Endothelial cell of umbilical vein (primary cell): Measurements from ENCODE around the gene ASPSCR1. TPM values are rescaled to one million over a fixed set of nuclear protein-coding genes. Genes with fewer than 3 reads are reported as not detected.

Experiments used
- BruUV-seq: library from RNA; stranded (reverse); fragments of 400-500 nt; replicated peaks from 2 replicates; lab custom pipeline; 2021; lab: Mats Ljungman, UMichigan
- CTCF ChIA-PET: fragments of 300-600, 350-600 bp; sonication (Branson Sonifier 250); formaldehyde crosslinking; loops from one replicate; lab custom pipeline; 2021; ENCODE audit warnings: antibody characterized with exemption, inconsistent platforms; lab: Charles Lee
- POLR2A ChIA-PET: fragments of 300-600, 350-600 bp; sonication (Branson Sonifier 250); formaldehyde crosslinking; loops from one replicate; lab custom pipeline; 2021; ENCODE audit warnings: antibody characterized with exemption, inconsistent platforms; lab: Charles Lee
- DNase-seq: peaks from one replicate; pipeline ENCODE4 v3.0.0-alpha.2; 2011; ENCODE audit warnings: low read depth, low spot score
- FAIRE-seq: peaks from 2 replicates; lab custom pipeline; 2011; peaks lifted over from hg19 to GRCh38; lab: Jason Lieb, UNC
- H2AFZ ChIP-seq: 2 replicates; pipeline ENCODE4 v1.6.0; 2012; ENCODE audit warnings: low read depth, low read length, control low read depth, inconsistent platforms
- H3K27ac ChIP-seq: 2 replicates; pipeline ENCODE4 v1.5.1; 2011; ENCODE audit warnings: low read depth, mild to moderate bottlenecking, control low read depth, low read length, moderate library complexity; ENCODE audit not compliant: insufficient read depth
- H3K27me3 ChIP-seq, 2 experiments: 2 replicates each; pipeline versions ENCODE4 v1.6.0 to v1.6.1; 2011; ENCODE audit warnings: low read length in 2 of 2, mixed read lengths in 1 of 2; ENCODE audit not compliant: control insufficient read depth in 2 of 2, insufficient read depth in 2 of 2
- H3K36me3 ChIP-seq, 2 experiments: 2 replicates in 1 of 2; 3 replicates in 1 of 2; pipeline ENCODE4 v1.5.1; 2011; ENCODE audit warnings: low read length in 2 of 2, mild to moderate bottlenecking in 1 of 2, moderate library complexity in 1 of 2; ENCODE audit not compliant: control insufficient read depth in 2 of 2, insufficient read depth in 2 of 2; ENCODE audit errors: extremely low read depth in 1 of 2
- H3K4me1 ChIP-seq: 3 replicates; pipeline ENCODE4 v1.5.1; 2011; ENCODE audit warnings: mild to moderate bottlenecking, low read length; ENCODE audit not compliant: control insufficient read depth, insufficient read depth; ENCODE audit errors: extremely low read depth
- H3K4me2 ChIP-seq: 2 replicates; pipeline ENCODE4 v1.6.1; 2011; ENCODE audit warnings: low read length, control low read depth, mixed read lengths; ENCODE audit not compliant: insufficient read depth
- H3K4me3 ChIP-seq, 3 experiments: fragments of 200-600 bp in 1 of 3; sonication (generic), shearing (Covaris generic) in 1 of 3; replicated peaks in 1 of 3; 2 replicates each; pipeline ENCODE4 v1.5.1; 2011 to 2016; ENCODE audit warnings: control low read depth in 3 of 3, low read length in 3 of 3, mild to moderate bottlenecking in 2 of 3, inconsistent platforms in 1 of 3, low read depth in 1 of 3, moderate library complexity in 1 of 3; ENCODE audit not compliant: insufficient read depth in 1 of 3
- H3K79me2 ChIP-seq: 2 replicates; pipeline ENCODE4 v1.6.0; 2012; ENCODE audit warnings: low read length, inconsistent platforms; ENCODE audit not compliant: control insufficient read depth, insufficient read depth
- H3K9ac ChIP-seq: replicated peaks from 2 replicates; pipeline ENCODE3; 2011; ENCODE audit warnings: low read length, control low read depth; ENCODE audit not compliant: insufficient read depth; ENCODE audit errors: extremely low read depth
- H3K9me1 ChIP-seq: replicated peaks from 3 replicates; pipeline ENCODE4 v1.6.0; 2011; ENCODE audit warnings: mild to moderate bottlenecking, low read length; ENCODE audit not compliant: control insufficient read depth, insufficient read depth; ENCODE audit errors: extremely low read depth
- H3K9me3 ChIP-seq: replicated peaks from 2 replicates; pipeline ENCODE4 v1.5.1; 2012; ENCODE audit warnings: low read length, inconsistent platforms; ENCODE audit not compliant: control insufficient read depth, insufficient read depth
- H4K20me1 ChIP-seq: replicated peaks from 2 replicates; pipeline ENCODE3; 2011; ENCODE audit warnings: mild to moderate bottlenecking, low read length; ENCODE audit not compliant: control insufficient read depth, insufficient read depth; ENCODE audit errors: extremely low read depth
- CTCF ChIP-seq, 2 donors: IDR thresholded peaks; 1 replicate in 1 of 2; 2 replicates in 1 of 2; pipeline ENCODE4 v1.5.1; 2011; ENCODE audit warnings: low read length in 2 of 2, mild to moderate bottlenecking in 2 of 2, moderate library complexity in 2 of 2, control low read depth in 1 of 2, inconsistent platforms in 1 of 2, low read depth in 1 of 2; ENCODE audit not compliant: insufficient read depth in 1 of 2; ENCODE audit errors: extremely low read depth in 1 of 2
- EZH2 ChIP-seq: IDR thresholded peaks from 2 replicates; pipeline ENCODE4 v1.6.1; 2012; ENCODE audit warnings: borderline replicate concordance, low read depth, mild to moderate bottlenecking, moderate library complexity, low read length, inconsistent platforms; ENCODE audit not compliant: severe bottlenecking
- FOS ChIP-seq: IDR thresholded peaks from 2 replicates; pipeline ENCODE4 v1.6.1; 2011; ENCODE audit warnings: mild to moderate bottlenecking, low read length, moderate library complexity, borderline replicate concordance; ENCODE audit not compliant: insufficient read depth
- GATA2 ChIP-seq: IDR thresholded peaks from 2 replicates; pipeline ENCODE4 v1.7.0; 2011; ENCODE audit warnings: low read depth, mild to moderate bottlenecking, moderate library complexity, mixed read lengths, low read length; ENCODE audit not compliant: insufficient read length, insufficient read depth
- JUN ChIP-seq: IDR thresholded peaks from 2 replicates; pipeline ENCODE4 v1.6.1; 2011; ENCODE audit warnings: borderline replicate concordance, low read depth; ENCODE audit not compliant: insufficient read length, insufficient read depth
- MAX ChIP-seq: IDR thresholded peaks from 2 replicates; pipeline ENCODE4 v1.6.1; 2011; ENCODE audit not compliant: insufficient read depth, insufficient read length
- MYC ChIP-seq: IDR thresholded peaks from one replicate; pipeline ENCODE4 v1.6.1; 2011; ENCODE audit warnings: mild to moderate bottlenecking, low read depth, low read length
- POLR2A ChIP-seq: IDR thresholded peaks from 2 replicates; pipeline ENCODE4 v1.6.1; 2012; ENCODE audit warnings: low read depth, mild to moderate bottlenecking, control low read depth, low read length
- POLR2AphosphoS5 ChIP-seq: IDR thresholded peaks from 2 replicates; pipeline ENCODE4 v1.6.1; 2012; ENCODE audit warnings: low read depth, mild to moderate bottlenecking, control low read depth, low read length, moderate library complexity; ENCODE audit not compliant: insufficient read depth
- dilution Hi-C: fragments of 300-500 bp; cut with MboI; formaldehyde crosslinking; loops from one replicate; pipeline ENCODE4 v1.15.0; 2019; ENCODE audit warnings: low sequenced_read_pairs; ENCODE audit not compliant: extremely low pct_ligation_motif_present
- intact Hi-C: fragments of 100-400 bp; cut with micrococcal nuclease; formaldehyde crosslinking; loops from one replicate; pipeline ENCODE4 v1.10.0; 2022
- polyA plus RNA-seq, 4 experiments: library from polyadenylated mRNA; depleted of rRNA in 3 of 4; stranded (reverse) in 3 of 4; unstranded in 1 of 4; fragments of >200 nt; gene quantifications; 2 replicates each; pipeline versions ENCODE4 v1.2.1 to v1.2.3, GENCODE V29; 2011 to 2012; ENCODE audit warnings: missing spikeins in 1 of 4
- total RNA-seq: library from RNA; stranded (reverse); gene quantifications from 2 replicates; pipeline ENCODE4 v1.2.3, GENCODE V29; 2021

Gene ASPSCR1
- total and polyA plus RNA-seq, 2 donors (not counting 3 experiments of a cell fraction or from before 2014, with no cell fraction given): 24.8 to 36.5 TPM

DNA sequence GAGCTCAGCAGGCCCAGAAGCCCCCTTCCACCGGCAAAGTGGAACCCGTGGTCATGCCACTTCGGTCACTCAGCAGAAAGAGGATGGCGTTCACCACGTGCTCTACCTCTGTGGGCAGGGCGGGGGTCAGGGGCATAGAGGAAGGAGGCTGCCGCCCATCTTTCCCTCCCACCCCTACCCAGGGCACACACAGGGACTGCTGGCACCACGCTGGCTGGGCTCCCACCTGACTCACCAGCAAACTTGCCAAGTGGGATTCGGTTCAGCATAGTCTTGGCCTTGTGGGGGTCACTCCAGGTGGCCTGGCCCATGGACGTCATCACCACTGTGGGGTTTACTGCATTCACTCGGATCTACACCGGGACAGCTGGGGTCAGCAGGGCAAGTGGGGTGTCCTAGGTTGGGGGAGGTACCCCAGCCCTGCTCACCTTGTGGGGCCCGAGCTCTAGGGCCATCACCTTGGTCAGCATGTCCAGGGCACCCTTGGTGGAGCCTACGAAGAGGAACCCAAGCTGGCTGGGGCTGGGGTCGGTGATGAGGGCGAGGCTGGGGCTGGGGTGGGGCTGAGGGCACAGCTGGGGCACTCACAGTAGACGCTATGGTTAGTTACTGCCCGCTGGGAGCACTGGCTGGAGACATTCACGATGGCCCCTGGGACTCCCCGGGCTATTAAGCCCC is 58.7 kb downstream of the ASPSCR1 start:
- peak overlapping the region; percentile 78 for H3K9ac ChIP-seq
- no peak for FAIRE-seq
- no peaks in the 10 kb centered on the region for H4K20me1 ChIP-seq
- H3K4me1 ChIP-seq: peaks cover 13% of the 10 kb centered on the region
- TSS peak; percentile 72 for BruUV-seq
- no peak overlapping the region for H2AFZ ChIP-seq
- POLR2A ChIA-PET: no interaction called here
- peak overlapping the region; percentile 67 for H3K4me2 ChIP-seq
- no peak for DNase-seq
- H3K79me2 ChIP-seq: peaks cover 7% of the 10 kb centered on the region
- no peaks in the 10 kb centered on the region for H3K9me3 ChIP-seq
- no peak for TF ChIP-seq FOS
- no peak for TF ChIP-seq POLR2A
- no peak for TF ChIP-seq EZH2
- TF ChIP-seq MAX: no peak
- TF ChIP-seq CTCF (IDR thresholded peaks at IDR 0.05; ENCODE audit: extremely low read depth in 1 of 2, insufficient read depth in 1 of 2, low read depth in 1 of 2, low read length in 2 of 2): no peak
- TF ChIP-seq JUN: no peak
- TF ChIP-seq GATA2: no peak
- TF ChIP-seq POLR2AphosphoS5: no peak
- no peak for TF ChIP-seq MYC
- dilution Hi-C loops: no loop called here
- H3K4me3 ChIP-seq: no peak overlapping the region
- H3K27me3 ChIP-seq: no peaks in the 10 kb centered on the region
- no peak overlapping the region for H3K27ac ChIP-seq
- intact Hi-C loops: loop anchor here (2.0 to 10.0 kb wide), 3 partner anchors 17 to 379 kb away; partner anchors contain the start of genes HEXD and OGFOD3
- CTCF ChIA-PET: interaction anchor here (1.1 kb wide), 1 partner anchor 13 kb away, joined by 6 read pairs; the partner anchor contains the start of genes CENPX and LRRC45
- no peaks in the 10 kb centered on the region for H3K36me3 ChIP-seq
- no peaks in the 10 kb centered on the region for H3K9me1 ChIP-seq
